Loucy (cell line): ENCODE measurements around the gene SERPINB1.

Source experiments
- CTCF ChIP-seq: fragments of 200-600 bp; sonication (generic); conservative IDR thresholded peaks from 2 replicates; pipeline ENCODE4 v1.5.1; 2014; ENCODE audit warnings: mild to moderate bottlenecking, antibody characterized with exemption, low read length
- EZH2phosphoT487 ChIP-seq: fragments of 200-600 bp; IDR thresholded peaks from 2 replicates; pipeline ENCODE4 v1.6.1; 2018; ENCODE audit warnings: antibody characterized with exemption, mild to moderate bottlenecking, moderate library complexity, borderline replicate concordance

- TF ChIP-seq CTCF = no peak
- no peak for TF ChIP-seq EZH2phosphoT487
Measured at GRCh38 chr6:2784061-2784460, 57.6 kb downstream of the SERPINB1 start.
